Left hindlimb (tissue), 1 donor: ENCODE results near the gene FGF9.

ENCODE experiments used
- DNase-seq: peaks from one replicate; pipeline ENCODE4 v3.0.0-alpha.2; 2018

The FGF9 gene

DNA sequence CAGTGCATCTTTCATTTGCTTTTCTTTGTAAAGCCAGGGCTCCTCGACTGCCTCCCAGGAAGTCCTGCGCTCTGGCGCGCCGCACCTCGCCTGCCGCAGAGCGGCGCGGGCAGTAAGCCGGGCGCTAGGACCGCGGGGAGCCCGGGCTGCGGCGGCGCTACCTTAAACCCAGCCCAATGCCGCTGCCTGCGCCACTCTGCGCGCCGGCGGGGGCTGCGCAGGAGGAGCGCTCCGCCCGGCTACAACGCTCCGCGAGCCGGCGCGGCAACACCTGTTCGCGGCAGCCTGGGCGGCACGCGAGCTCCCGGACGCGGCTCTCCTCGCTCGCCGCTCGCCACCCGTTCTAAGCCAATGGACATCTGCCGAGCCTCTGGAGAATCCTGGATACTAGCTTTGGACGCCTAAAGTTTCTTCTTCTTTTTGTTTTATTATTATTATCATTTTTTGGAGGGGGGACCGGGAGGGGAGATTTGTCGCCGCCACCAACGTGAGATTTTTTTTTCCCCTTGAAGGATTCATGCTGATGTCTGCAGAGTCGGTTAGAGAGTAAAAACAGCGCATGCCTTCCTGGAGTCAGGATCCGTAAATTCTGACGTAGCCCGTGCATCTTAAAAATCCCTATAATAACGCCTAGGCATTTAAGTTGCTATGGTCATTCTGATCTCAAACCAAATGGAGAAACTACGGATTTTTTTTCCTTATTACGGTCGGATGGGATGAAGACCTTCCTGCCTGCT lies at the start of gene FGF9:
Gene FGF9, plus strand, starts transcription at position 191 of the 737 bp plus-strand sequence. CDS start 840 bp downstream, outside the sequence.
- peak; percentile 76 for DNase-seq

DNA sequence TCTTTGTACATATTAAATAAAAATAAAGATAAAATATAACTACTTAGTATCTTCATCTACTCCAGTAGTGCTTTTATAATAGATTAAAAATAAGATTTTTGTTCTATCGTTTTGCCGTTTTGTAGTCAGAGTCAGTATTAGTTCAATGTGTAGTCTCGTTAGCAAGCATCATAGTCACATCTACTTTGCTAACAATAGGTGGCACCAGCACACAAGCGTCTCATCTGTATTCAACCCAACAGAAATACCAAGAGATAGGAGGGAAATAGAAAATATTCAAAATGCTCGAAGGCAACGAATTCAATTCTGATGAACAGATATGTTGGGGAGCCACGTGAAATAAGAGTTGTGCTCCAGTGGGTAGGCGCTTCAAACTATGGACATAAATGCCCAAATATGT lies 45.5 kb upstream of the FGF9 start:
- DNase-seq: no peak

DNA sequence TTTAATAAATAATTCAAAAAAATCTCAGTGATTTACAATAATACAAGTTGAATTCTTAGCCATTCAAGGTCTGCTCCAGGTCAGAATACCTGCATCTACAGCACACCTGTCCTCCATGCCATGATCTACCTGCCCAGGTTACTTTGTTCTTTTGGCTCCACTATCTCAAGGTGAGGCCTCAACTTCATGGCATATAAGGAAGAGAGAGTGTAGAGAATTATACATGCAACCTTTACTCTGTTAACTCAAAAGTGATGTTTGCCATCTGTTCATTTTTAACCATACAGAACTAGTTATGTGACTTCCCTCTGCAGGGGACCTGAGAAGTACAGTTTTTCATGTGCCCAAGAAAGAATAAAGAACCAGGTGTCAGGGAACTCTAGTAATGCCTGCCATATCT lies 38.7 kb upstream of the FGF9 start:
- DNase-seq: no peak

DNA sequence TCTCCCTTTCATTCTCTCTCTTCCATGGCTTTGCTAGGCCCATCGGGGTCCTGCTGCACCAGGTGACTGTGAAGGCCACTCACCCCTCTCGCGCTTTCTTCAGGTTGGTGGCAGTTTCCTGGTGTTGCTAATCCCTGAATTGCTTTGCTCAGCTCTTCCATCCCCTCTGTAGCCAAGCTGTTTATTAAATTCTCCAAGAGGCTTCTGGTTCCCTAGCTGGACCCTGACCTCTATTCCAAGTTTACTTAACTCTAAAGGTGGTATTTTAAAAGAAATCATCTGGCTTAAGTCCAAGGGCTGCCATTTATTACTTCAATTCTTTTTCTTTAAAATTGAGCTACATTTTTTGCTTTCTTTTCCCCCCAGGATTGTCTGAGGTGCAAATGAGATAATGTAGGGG lies 34.2 kb upstream of the FGF9 start:
- no peak for DNase-seq

DNA sequence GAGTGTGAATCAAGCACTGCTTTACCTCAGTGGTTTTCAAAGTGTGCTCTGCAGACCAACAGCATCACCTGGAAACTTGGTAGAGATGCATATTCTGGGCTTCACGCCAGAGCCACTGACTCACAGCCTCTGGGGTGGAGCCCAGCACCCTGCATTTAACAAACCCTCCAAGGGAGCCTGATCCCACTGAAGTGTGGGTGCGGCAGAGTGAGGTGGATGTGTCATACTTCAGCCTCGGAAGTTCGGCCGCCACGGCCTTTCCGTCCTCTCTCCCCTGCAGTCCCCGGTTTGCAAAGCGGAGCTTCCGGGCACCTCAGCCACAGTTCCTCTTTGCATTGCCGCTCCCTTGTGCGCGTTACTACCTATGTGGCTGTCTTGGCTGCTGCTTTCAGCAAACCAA lies 33.6 kb upstream of the FGF9 start:
- DNase-seq: no peak

DNA sequence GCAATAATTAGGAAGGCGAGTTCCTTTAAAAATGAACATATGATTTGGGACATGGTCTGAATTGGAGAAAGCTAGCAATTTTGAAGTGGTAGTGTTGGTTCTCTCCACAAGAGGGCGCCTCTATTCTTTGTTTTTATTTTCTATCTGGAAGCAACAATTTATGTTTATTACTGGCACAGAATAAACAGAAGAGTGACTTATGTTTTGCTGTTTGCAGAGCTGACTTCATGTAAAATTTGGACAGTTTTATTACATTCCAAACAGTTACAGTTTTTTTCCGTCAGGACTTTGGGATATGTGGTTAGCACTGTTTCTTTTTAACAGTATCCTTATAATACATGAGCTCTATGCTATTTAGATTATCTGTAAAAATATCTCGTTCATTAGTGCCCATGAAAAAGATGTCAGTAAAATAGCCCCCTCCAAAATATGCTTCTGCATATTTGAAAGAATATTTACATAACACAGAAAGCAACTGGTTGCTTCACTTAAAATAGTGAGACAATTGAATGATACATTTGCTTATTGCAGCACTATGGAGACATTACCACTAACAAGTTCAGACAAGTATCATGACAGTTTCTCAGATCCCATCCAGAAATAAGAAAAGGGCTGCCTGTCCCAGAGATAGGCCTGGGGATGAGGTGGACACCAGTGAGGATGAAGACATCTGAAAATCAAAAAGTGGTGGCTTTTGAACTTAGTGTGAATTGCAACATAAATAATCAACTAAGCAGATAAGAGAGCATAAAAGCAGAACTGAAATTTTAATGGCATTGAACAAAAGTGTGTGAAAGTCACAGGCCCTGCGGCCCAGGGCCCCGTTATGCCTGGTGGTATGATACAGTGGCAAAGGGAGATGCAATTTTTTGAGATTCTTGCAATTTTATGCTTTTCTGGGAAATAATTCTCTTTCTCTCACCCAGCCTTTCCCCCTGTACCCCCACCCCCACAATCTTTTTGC lies 32.3 kb upstream of the FGF9 start:
- no peak for DNase-seq

DNA sequence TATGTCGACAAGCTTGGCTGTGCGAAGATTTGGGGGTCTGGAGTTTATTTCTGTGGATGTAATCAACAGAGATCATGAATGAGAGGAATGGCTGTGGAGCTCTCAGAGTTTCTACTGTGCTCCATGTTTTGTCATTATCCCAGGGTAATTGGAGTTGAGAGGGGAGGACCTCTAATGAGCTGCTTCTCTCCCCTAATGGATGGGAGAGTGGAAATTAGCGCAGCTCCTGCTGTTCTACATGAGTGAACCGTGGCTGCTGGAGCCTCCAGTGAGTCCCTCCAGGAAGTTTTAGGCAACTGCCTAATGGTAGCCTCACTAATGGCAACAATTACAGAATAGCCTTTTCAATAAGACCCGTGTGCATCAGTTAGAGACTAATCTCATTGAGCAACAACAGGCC lies 31.3 kb upstream of the FGF9 start:
- DNase-seq: no peak

DNA sequence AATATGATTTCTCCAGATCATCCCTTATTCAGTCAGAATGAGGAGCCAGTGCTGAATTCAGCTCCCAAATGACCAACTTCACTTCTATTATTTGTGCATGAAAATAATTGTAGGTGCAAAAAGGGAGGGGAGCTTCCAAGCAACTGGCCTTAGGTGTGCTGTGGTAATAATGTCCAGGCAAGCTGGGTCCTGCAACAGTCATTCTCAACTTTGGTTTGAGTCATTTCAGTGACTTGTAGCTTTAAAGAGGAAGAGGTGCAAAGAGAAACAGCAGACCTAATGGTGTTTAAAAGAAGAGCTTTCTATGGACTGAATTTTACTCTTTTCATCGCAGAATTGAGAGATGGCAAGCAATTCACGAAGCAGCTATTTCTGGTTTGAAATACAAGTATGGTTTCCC lies 29.2 kb upstream of the FGF9 start:
- DNase-seq: no peak

DNA sequence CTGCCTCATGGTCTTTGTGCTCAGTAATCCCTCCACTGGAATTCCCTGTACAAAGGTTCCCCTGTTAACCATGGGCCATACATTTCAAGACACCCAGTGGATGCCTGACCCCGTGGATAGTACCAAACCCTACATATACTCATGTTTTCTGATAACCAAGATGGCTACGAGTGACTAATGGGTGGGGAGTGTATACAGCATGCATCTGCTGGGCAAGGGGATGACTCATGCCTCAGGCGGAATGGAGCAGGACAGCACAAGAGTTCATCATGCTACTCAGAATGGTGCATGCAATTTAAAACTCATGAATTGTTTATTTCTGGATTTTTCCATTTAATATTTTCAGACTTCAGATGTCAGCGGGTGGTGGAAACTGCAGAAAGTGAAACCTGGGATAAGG lies 13.3 kb upstream of the FGF9 start:
- no peak for DNase-seq

DNA sequence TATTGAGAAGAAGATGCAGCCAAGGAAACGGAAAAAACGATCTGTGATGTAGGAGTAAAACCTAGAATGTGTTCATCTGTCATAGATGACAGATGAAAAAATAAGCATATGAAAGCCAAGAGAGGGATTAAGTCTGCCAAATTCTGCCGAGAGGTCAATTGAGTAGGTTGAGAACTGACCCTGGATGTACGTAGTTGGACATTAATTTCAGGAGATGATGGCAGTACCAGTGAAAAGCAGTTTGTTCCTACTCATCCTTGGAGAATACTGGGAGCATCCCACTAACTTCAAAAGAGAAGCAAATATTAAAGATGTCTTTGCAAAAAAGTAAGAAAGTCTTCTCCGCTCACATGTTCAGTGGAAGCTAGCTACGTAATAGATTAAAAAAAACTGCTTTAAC lies 11.8 kb upstream of the FGF9 start:
- DNase-seq: no peak

DNA sequence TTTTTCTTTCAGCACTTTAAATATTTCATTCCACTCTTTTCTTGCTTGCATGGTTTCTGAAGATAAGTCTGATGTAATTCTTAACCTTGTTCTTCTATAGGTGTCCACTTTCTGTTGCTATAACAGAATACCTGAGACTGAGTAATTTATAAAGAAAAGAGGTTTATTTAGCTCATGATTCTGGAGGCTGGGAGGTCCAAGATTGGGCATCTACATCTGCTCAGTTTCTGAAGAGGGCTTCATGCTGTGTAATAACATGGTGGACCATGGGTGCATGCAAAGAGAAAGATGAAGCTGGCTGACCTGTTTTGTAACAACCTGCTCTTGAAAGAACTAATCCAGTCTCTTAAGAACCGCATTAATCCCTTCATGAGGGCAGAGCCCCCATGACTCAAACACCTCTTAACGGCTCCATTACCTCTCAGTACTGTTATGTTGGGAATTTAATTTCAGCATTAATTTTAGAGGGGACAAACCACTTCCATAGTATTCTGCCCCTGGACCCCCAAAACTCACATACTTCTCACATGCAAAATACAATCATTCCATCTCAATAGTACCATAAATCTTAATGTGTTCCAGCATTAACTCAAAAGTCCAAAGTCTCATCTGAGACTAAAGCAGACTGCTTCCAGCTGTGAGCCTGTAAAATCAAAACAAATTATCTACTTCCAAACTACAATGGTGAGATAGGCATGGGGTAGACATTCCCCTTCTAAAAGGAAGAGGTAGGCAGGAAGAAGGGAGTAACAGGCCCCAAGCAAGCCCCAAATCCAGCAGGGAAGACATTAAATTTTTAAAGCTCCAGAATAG lies 9.6 kb upstream of the FGF9 start:
- no peak for DNase-seq

DNA sequence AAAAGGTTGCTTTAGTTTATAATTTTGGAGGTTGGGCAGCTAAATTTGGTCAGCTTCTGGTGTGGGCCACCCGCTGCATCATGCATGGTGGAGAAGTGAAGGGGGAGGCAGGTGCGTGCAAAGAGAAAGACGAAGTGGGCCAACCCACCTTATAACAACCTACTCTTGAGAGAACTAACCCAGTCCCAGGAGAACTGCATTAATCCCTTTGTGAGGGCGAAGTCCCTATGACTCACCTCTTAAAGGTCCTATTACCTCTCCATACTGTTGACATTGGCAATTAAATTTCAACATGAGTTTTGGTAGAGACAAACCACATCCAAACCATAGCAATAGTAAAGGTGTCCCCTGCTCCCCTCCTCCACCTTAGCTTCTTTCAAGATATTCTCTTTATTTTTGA lies 7.7 kb upstream of the FGF9 start:
- no peak for DNase-seq

DNA sequence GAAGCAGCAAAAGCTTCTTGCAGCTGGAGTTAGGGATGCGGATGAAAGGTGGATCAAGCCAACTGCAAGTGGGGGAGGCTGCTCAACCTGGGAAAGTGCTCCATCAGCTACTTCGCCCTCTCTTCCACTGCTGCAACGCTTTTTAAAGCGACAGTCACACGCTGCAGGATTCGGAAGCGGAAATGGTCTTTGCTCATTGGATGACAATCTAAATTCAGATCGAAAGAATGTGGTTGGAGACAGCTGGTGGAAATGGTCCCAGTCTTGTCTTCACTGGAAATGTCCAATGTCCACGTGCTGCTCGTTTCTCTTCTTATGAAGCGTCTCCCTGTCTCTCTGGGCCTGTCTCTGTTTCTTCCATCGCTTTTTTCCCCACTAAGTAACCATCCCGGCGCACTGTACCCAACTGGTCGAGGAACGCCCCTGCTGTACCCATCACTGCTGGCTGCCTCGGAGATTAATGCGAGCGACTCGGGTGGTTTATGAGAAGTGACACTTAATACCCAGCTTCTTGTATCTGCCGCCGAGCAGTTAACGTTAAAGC lies 2.1 kb upstream of the FGF9 start:
- no peak for DNase-seq

DNA sequence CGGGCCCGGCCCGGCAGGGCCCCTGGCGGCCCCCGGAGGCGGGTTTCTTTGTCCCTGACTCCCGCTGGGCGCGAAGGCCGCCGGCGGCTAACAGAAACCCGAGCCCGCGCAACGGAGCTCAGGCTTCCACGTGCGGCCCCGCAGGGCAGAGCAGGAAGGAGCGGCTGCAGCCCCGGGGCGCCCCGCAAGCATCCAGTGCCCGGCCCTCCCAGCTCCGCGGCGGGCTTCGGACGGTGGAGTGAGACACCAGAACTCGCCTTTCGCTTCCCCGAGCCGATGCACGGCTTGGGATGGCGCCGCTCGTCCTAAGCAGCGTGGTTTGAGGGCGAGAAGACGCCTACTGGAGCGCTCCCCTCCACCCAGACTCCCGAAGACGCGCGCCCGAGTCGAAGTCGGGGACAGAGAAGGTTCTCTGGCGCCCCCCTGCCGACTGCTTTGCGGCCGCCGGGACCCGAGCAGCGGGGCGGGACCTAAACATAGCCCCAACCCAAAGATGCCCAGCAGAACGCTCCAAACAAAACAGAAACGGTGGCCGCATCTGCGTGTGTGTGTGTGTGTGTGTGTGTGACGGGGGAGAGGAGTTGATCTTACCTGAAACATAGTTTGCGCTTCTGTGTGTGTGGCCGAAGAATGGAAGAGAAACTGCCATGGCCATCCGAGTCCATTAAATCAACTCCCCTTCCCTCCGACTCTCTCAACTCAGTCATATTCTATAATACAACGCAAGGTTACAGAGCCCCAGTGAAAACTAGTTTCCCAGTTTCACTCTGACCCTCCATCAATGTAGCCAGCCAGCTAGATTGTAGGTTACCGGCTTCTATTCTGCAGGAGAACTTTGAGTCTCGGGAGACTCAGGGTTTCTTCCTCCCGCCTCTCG lies 629 bp upstream of the FGF9 start:
- peak; percentile 83 for DNase-seq

DNA sequence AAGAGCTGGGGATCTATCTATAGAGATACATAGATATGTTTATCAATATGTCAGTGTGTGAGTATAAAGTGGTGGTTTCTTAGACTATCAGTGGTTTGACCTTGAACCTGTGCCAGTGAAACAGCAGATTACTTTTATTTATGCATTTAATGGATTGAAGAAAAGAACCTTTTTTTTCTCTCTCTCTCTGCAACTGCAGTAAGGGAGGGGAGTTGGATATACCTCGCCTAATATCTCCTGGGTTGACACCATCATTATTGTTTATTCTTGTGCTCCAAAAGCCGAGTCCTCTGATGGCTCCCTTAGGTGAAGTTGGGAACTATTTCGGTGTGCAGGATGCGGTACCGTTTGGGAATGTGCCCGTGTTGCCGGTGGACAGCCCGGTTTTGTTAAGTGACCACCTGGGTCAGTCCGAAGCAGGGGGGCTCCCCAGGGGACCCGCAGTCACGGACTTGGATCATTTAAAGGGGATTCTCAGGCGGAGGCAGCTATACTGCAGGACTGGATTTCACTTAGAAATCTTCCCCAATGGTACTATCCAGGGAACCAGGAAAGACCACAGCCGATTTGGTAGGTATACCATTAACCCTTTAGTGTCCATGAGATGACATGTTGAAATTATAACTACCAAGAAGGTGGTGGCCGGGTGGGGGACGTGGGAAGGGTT lies 880 bp downstream of the FGF9 start:
- no peak for DNase-seq

DNA sequence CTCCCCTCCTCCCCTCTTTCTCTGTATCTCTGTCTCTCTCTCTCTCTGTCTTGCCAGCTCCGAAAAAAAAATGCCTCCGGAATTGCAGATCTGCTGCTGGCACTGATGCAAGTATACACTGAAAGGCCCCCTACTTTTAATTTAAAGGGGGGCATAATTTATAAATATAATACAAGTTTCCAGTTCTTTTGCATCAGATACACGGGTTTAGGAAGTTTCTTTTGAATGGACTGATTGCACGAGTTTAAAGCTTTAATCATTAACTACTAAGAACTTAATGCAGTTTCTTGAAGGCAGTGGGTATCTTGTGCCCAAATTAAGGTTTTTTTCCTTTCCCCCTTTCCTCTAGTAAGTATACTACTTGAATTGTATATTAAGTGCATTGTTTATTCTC lies 1.4 kb downstream of the FGF9 start:
- no peak for DNase-seq

DNA sequence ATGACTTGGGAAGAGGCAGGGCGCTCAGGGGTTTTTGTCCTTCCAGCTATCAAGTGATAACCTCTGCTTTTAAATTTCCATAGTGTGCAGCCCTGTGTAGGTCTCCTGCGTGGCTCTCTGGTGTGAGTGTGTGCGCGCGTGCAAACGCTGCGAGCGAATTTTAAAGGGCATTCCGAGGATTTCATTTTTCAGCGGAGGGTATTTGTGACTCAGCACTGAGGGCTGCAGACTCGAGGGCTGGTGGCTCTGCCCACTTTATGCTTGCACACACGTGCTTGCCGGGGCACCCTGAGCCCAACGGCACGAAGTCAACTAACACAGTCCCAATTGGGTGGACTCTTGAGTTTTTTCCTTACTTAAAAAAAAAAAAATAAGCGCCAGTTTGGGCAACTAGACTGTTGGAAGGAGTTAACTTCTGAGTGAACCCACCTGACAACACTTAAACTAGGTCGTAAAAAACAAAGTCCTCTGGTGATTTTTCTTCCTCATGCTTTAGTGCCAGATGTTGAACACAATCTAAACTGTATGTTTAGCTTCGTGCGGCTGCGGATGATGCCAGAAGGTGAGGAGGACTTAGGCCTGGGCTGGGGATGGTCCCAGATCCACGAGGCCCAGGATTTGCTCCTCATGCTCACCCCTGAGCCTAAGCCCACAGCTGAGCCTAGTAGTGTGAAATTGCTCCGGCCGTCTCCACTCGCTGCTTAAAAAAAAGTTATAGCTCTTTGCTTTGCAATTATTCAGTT lies 2.1 kb downstream of the FGF9 start:
- no peak for DNase-seq

DNA sequence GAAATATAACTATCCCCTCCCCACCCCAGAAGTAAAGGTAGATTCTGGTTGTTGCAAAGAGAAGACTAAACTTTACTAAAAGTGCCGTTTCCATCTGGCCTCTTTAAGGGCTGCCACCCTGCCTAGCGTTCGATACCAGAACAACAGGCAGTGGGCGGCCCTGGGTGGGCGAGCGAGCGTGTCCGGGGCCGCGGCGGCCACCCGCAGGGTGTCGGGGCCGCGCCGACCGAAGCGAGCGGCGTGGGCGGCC lies 2.6 kb downstream of the FGF9 start:
- peak; percentile 34 for DNase-seq

DNA sequence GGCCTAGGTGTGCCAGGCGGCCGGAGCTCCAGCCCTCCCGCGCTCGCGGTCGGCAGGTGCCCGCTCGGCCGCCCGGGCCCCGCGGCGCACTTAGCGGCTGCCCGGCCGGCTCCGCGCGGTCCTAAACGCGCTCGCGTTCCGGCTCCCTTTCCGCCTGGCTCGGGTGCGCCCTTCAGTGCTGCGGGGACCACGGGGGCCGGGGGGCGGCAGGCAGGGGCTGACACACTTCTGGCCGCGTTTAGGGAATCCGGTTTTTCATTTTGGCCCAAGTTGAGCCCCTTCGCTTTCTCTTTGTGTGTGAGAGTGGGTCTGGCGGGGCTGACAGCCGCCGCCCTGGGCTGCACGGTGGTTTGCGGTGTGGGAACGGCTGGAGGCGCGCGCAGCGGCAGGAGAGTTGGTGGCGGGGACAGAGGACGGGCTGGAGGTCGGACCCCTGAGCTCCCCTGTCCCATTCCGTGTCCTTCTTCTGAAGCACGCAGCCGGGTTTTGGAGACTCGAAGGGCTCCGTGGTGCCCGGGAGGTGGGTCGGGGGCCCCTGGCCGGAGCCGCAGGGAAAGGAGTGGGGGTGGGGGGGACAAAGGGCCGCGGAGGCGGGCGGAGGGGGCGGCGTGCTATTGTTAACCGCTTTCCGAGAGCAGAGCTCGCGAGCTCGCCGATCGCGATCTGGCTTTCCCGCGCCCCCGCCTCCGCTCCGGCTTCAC lies 3.1 kb downstream of the FGF9 start:
- peak; percentile 49 for DNase-seq

DNA sequence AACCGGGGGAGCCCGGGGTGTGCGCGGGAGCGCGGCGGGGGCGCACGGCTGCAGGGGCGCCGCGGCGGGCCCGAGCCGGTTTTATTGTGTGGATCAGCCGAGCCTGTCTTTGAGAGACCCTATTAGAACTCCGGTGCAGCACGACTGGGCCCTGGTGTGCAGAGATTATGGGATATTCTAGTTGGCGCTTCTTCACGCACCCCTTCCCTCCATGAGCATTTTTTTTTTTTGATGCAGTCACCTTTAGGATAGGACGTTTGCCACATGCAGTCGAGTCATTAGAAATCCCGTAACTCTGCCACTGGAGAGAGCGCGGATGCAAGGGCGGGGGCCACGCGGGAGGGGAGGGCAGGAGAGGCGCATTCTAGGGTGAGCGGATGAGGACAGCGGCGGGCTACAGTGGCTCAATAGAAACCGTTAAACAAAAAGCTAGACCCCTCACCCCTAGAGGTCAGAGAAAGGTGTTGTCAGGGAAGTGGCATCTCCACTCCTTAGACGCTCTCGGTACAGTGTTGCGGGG lies 3.7 kb downstream of the FGF9 start:
- DNase-seq: peak; percentile 49
